NCI-H524 treated with DMSO at 0.1 percent for 48 hours (cell line): ENCODE measurements around the gene CARMIL1.

Source experiments
- DNase-seq: peaks from one replicate; lab custom pipeline; 2025; lab: John Stamatoyannopoulos, UW

CARMIL1 gene

GRCh38 chr6:25512560-25512959 is 233.4 kb downstream of the CARMIL1 start:
- DNase-seq = no peak

GRCh38 chr6:25519856-25520255 is 240.7 kb downstream of the CARMIL1 start:
- no peak for DNase-seq

- no peak for DNase-seq
These were observed 245.4 kb downstream of the CARMIL1 start for GRCh38 chr6:25524542-25524941.

GRCh38 chr6:25525078-25525477 is 245.9 kb downstream of the CARMIL1 start:
- DNase-seq = no peak

GRCh38 chr6:25534942-25535631 is 255.9 kb downstream of the CARMIL1 start:
- DNase-seq = no peak

- no peak for DNase-seq
These were observed 256.6 kb downstream of the CARMIL1 start for GRCh38 chr6:25535632-25536225.

- no peak for DNase-seq
These were observed 257.6 kb downstream of the CARMIL1 start for GRCh38 chr6:25536781-25537180.

- DNase-seq = no peak
These were observed 258.3 kb downstream of the CARMIL1 start for GRCh38 chr6:25537349-25538018.

- no peak for DNase-seq
These were observed 262.1 kb downstream of the CARMIL1 start for GRCh38 chr6:25541228-25541627.

- no peak for DNase-seq
These were observed 264.1 kb downstream of the CARMIL1 start for GRCh38 chr6:25542984-25543910.

GRCh38 chr6:25544833-25545232 is 265.7 kb downstream of the CARMIL1 start:
- no peak for DNase-seq

- no peak for DNase-seq
These were observed 268.6 kb downstream of the CARMIL1 start for GRCh38 chr6:25547797-25548196.

- no peak for DNase-seq
These were observed 269.3 kb downstream of the CARMIL1 start for GRCh38 chr6:25548451-25548850.

- no peak for DNase-seq
These were observed 271.5 kb downstream of the CARMIL1 start for GRCh38 chr6:25550631-25551030.

- DNase-seq = no peak
These were observed 274.3 kb downstream of the CARMIL1 start for GRCh38 chr6:25553502-25553901.

GRCh38 chr6:25555188-25555587 is 276.0 kb downstream of the CARMIL1 start:
- no peak for DNase-seq

GRCh38 chr6:25556516-25556915 is 277.3 kb downstream of the CARMIL1 start:
- no peak for DNase-seq

- DNase-seq = no peak
These were observed 279.1 kb downstream of the CARMIL1 start for GRCh38 chr6:25558155-25558817.

GRCh38 chr6:25560865-25561264 is 281.7 kb downstream of the CARMIL1 start:
- no peak for DNase-seq

GRCh38 chr6:25564943-25565342 is 285.8 kb downstream of the CARMIL1 start:
- DNase-seq = no peak

- no peak for DNase-seq
These were observed 291.4 kb downstream of the CARMIL1 start for GRCh38 chr6:25570578-25570977.

- DNase-seq = no peak
These were observed 297.7 kb downstream of the CARMIL1 start for GRCh38 chr6:25576919-25577318.
